Effector memory CD4-positive, alpha-beta T cell (primary cell): ENCODE results near the gene GNG12.

Source experiments
- DNase-seq, 3 donors: peaks; one replicate each; pipeline ENCODE4 v3.0.0-alpha.2; 2020
- H3K27ac ChIP-seq: 2 replicates; pipeline ENCODE4 v1.7.0; 2013; ENCODE audit warnings: mild to moderate bottlenecking, low read length, moderate library complexity; ENCODE audit not compliant: insufficient read depth, poor library complexity, severe bottlenecking
- H3K27me3 ChIP-seq: replicated peaks from 2 replicates; pipeline ENCODE4 v1.7.0; 2013; ENCODE audit warnings: mild to moderate bottlenecking, low read length; ENCODE audit not compliant: insufficient read depth, control insufficient read depth, poor library complexity, severe bottlenecking
- H3K36me3 ChIP-seq: 2 replicates; pipeline ENCODE4 v1.7.0; 2013; ENCODE audit warnings: mild to moderate bottlenecking, low read length, moderate library complexity; ENCODE audit not compliant: control insufficient read depth, insufficient read depth
- H3K4me1 ChIP-seq: 2 replicates; pipeline ENCODE4 v1.7.0; 2013; ENCODE audit warnings: low read length, mild to moderate bottlenecking; ENCODE audit not compliant: control insufficient read depth, insufficient read depth, poor library complexity, severe bottlenecking
- H3K4me3 ChIP-seq: 2 replicates; pipeline ENCODE4 v1.7.0; 2013; ENCODE audit warnings: low read length, low read depth, mild to moderate bottlenecking; ENCODE audit not compliant: insufficient read depth, poor library complexity, severe bottlenecking
- H3K9me3 ChIP-seq: 2 replicates; pipeline ENCODE4 v1.7.0; 2013; ENCODE audit warnings: mild to moderate bottlenecking, low read length, moderate library complexity; ENCODE audit not compliant: control insufficient read depth

The GNG12 gene

DNA sequence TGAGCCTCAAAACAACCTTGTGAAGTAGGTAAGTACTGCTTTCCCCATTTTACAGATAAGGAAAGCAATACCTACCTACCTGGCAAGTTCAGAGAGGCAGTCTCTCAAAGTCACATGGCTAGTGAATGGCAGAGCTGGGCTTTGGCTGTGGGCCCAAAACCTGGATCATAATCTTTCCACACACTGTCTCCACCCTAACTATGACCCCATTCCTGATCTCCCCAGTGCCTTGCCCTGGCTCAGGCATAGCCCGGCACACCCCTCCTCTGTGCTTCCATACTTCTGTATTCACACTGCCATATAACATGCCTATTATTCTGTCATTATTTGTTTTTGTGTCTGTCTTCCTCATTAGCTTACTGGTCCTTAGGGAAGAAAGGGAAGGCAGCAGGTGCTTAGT, 15.9 kb downstream of the GNG12 start:
- Histone ChIP-seq H3K27me3 (no peaks in the 10 kb centered on the region), H3K27ac (no peak overlapping the region), H3K4me3 (no peak overlapping the region), H3K9me3 (no peaks in the 10 kb centered on the region), H3K36me3 (no peaks in the 10 kb centered on the region), H3K4me1 (no peaks in the 10 kb centered on the region)
- DNase-seq: no peak

GRCh38 chr1:67816506-67816905, 16.8 kb downstream of the GNG12 start:
- Histone ChIP-seq H3K27me3 (no peaks in the 10 kb centered on the region), H3K4me1 (no peaks in the 10 kb centered on the region), H3K9me3 (no peaks in the 10 kb centered on the region), H3K4me3 (no peak overlapping the region), H3K36me3 (no peaks in the 10 kb centered on the region), H3K27ac (no peak overlapping the region)
- DNase-seq: no peak

GRCh38 chr1:67816095-67816475, 17.2 kb downstream of the GNG12 start:
- Histone ChIP-seq H3K4me1 (no peaks in the 10 kb centered on the region), H3K4me3 (no peak overlapping the region), H3K36me3 (no peaks in the 10 kb centered on the region), H3K27ac (no peak overlapping the region), H3K9me3 (no peaks in the 10 kb centered on the region), H3K27me3 (no peaks in the 10 kb centered on the region)
- DNase-seq: no peak

- H3K4me3 ChIP-seq: no peak overlapping the region
- H3K36me3 ChIP-seq: no peaks in the 10 kb centered on the region
- H3K4me1 ChIP-seq: no peaks in the 10 kb centered on the region
- no peaks in the 10 kb centered on the region for H3K27me3 ChIP-seq
- no peak for DNase-seq
- H3K27ac ChIP-seq: no peak overlapping the region
- no peaks in the 10 kb centered on the region for H3K9me3 ChIP-seq
Measured at GRCh38 chr1:67815303-67816094, 17.8 kb downstream of the GNG12 start.

GRCh38 chr1:67814121-67814772, 19.0 kb downstream of the GNG12 start:
- H3K4me3 ChIP-seq: no peak overlapping the region
- no peak for DNase-seq
- no peak overlapping the region for H3K27ac ChIP-seq
- H3K4me1 ChIP-seq: no peaks in the 10 kb centered on the region
- no peaks in the 10 kb centered on the region for H3K36me3 ChIP-seq
- no peaks in the 10 kb centered on the region for H3K9me3 ChIP-seq
- no peaks in the 10 kb centered on the region for H3K27me3 ChIP-seq

GRCh38 chr1:67812226-67812625, 21.0 kb downstream of the GNG12 start:
- H3K4me1 ChIP-seq: no peaks in the 10 kb centered on the region
- no peak overlapping the region for H3K4me3 ChIP-seq
- H3K36me3 ChIP-seq: no peaks in the 10 kb centered on the region
- H3K9me3 ChIP-seq: no peaks in the 10 kb centered on the region
- no peaks in the 10 kb centered on the region for H3K27me3 ChIP-seq
- DNase-seq: no peak
- no peak overlapping the region for H3K27ac ChIP-seq

DNA sequence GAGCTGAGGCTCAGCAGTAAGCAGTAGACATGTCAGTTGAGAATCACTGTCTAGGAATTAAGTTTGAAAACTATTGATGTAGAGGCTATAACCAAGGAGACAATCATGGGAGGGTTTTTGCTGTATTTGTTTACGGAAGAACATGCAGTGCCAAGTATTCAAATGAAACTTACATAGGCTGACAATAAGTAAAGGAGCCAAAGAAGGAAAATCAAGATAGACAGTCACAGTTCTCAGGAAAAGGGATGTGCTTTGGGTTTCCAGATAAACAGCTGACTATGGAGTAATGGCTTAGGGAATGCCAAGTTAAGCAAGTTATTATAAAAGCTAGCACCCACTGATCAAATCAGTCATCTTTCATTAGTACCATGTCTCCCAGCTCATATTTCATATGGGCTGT, 21.5 kb downstream of the GNG12 start:
- Histone ChIP-seq H3K36me3 (no peaks in the 10 kb centered on the region), H3K4me3 (no peak overlapping the region), H3K27ac (no peak overlapping the region), H3K4me1 (no peaks in the 10 kb centered on the region), H3K27me3 (no peaks in the 10 kb centered on the region), H3K9me3 (no peaks in the 10 kb centered on the region)
- DNase-seq: no peak

DNA sequence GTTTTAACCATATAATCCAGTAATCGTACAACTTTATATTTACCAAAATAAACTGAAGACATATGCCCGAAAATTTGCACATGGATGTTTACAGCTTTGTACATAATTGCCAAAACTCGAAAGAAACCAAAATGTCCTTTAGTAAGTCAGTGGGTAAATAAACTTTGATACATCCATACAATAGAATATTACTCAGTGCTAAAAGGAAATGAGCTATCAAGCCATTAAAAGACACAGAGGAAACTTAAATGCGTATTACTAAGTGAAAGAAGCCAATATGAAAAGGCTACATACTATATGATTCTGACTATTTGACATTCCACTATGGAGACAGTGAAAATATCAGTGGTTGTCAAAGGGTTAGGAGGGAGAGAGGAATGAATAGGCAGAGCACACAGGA, 23.4 kb downstream of the GNG12 start:
- H3K4me1 ChIP-seq: no peaks in the 10 kb centered on the region
- no peak overlapping the region for H3K27ac ChIP-seq
- no peaks in the 10 kb centered on the region for H3K27me3 ChIP-seq
- DNase-seq: no peak
- H3K9me3 ChIP-seq: no peaks in the 10 kb centered on the region
- H3K4me3 ChIP-seq: no peak overlapping the region
- H3K36me3 ChIP-seq: no peaks in the 10 kb centered on the region

GRCh38 chr1:67807282-67807681, 26.0 kb downstream of the GNG12 start:
- Histone ChIP-seq H3K4me1 (no peaks in the 10 kb centered on the region), H3K9me3 (no peaks in the 10 kb centered on the region), H3K4me3 (no peak overlapping the region), H3K27ac (no peak overlapping the region), H3K36me3 (no peaks in the 10 kb centered on the region), H3K27me3 (no peaks in the 10 kb centered on the region)
- no peak for DNase-seq

- H3K27ac ChIP-seq: no peak overlapping the region
Measured at GRCh38 chr1:67804710-67805109, 28.6 kb downstream of the GNG12 start.

More at GRCh38 chr1:67804710-67805109, 28.6 kb downstream of the GNG12 start:
- Histone ChIP-seq H3K27me3 (no peaks in the 10 kb centered on the region), H3K9me3 (no peaks in the 10 kb centered on the region), H3K36me3 (no peaks in the 10 kb centered on the region), H3K4me3 (no peak overlapping the region), H3K4me1 (no peaks in the 10 kb centered on the region)
- no peak for DNase-seq
